Right lobe of liver (tissue), 6 donors: ENCODE results near the gene CARMIL1. TPM values are rescaled to one million over a fixed set of nuclear protein-coding genes. Genes with fewer than 3 reads are reported as not detected.

Experiments
- ATAC-seq, 4 donors: fragments of 200-7000 bp; cut with Tn5 transposase; one replicate each; pipeline ENCODE4 v1.9.1; 2020; ENCODE audit warnings: mild to moderate bottlenecking in 4 of 4, moderate library complexity in 4 of 4
- DNase-seq, 3 donors: peaks; one replicate each; pipeline ENCODE4 v3.0.0-alpha.2; 2020
- H3K27ac ChIP-seq, 3 donors: fragments of 200-600 bp; one replicate each; pipeline ENCODE4 v1.8.0; 2022
- H3K27me3 ChIP-seq, 2 donors: fragments of 200-600 bp; one replicate each; pipeline ENCODE4 v1.8.0; 2022
- H3K36me3 ChIP-seq, 4 donors: fragments of 200-600 bp; sonication (generic) in 1 of 4; one replicate each; pipeline versions ENCODE4 v1.5.1 to v1.8.0; 2017 to 2022; ENCODE audit warnings: control low read depth in 1 of 4
- H3K4me1 ChIP-seq, 4 donors: fragments of 200-600 bp; sonication (generic) in 1 of 4; one replicate each; pipeline versions ENCODE4 v1.5.1 to v1.8.0; 2017 to 2022; ENCODE audit warnings: control low read depth in 1 of 4
- H3K4me3 ChIP-seq, 3 donors: fragments of 200-600 bp; one replicate each; pipeline ENCODE4 v1.8.0; 2022
- H3K9me3 ChIP-seq, 4 donors: fragments of 200-600 bp; sonication (generic) in 1 of 4; one replicate each; pipeline versions ENCODE4 v1.5.1 to v1.8.0; 2017 to 2022; ENCODE audit warnings: control low read depth in 1 of 4
- POLR2A ChIP-seq: fragments of 450-650 bp; IDR thresholded peaks from one replicate; pipeline ENCODE4 v1.6.1; 2017; ENCODE audit warnings: antibody characterized with exemption, mild to moderate bottlenecking
- WGBS: methylation state at CpG from one replicate; pipeline ENCODE4 v1.1.6; 2018; ENCODE audit warnings: low coverage, low lambda C conversion rate; ENCODE audit not compliant: insufficient coverage; ENCODE audit errors: missing lambda C conversion rate; 5-methylcytosine and 5-hydroxymethylcytosine counted together
- intact Hi-C, 2 donors: fragments of 100-400 bp; cut with DNase I; formaldehyde crosslinking; loops; one replicate each; pipeline versions ENCODE4 v1.11.2 to v1.14.1; 2022
- total RNA-seq, 6 experiments: library from RNA; depleted of rRNA in 2 of 6; stranded (reverse); fragments of >200 nt in 2 of 6; fragmentation: NEBNext Ultra II Directional in 3 of 6; extraction: Animal tissue kit (Norgen Biotek cat#: 25700) in 3 of 6; gene quantifications; one replicate each; pipeline versions ENCODE4 v1.1.0 to v1.2.4, GENCODE V29; 2016 to 2023
- TF ChIP-seq, protein P1 (sequence below), 4 donors: fragments of 200-600 bp in 3 of 4; fragments of 450-650 bp in 1 of 4; IDR thresholded peaks; one replicate each; pipeline versions ENCODE4 v1.5.1 to v1.8.0; 2016 to 2022; ENCODE audit warnings: antibody characterized with exemption in 4 of 4, mild to moderate bottlenecking in 2 of 4
- donor health status: DM: no; HTN: yes; CAD: no.
- donor health status: DM: no; HTN: no; CAD: no.
- donor health status: DM: no; HTN: no; CAD: no.
- donor health status: DM: no; HTN: yes; CAD: no.
- donor health status: DM: no; HTN: yes; CAD: no.

Gene CARMIL1
- total RNA-seq, 6 experiments from 2014 or later: 3.3 to 8.6 (median 4.6) TPM

DNA sequence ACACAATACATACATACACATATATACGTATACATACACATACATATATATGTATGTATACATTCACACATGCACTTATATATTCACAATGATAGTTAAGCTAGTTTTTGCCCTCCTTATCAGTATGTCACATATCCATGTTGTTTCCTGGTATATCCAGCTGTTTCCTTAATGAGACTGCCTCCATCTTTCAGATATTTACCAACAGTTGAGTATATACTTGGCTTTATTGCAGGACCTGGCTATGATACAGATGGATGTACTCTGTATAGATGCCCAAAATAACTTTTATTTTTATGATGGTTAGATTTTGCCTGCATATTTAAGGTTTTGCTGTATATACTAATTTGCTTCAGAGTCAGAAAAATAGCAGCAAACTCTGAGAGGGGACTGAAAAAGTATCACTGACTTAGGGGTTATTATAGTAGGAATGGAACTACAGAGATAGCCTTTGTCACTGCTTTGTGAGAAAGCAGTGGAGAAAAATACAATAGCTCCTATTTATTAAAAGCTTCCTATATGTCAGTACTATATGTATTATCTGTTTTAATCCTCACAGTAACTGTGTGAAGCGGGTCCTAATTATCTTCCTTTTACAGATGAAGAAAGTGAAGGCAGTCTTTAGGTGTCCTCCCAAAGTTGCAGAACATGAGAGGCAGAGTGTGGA lies 35.5 kb downstream of the CARMIL1 start:
- no peaks in the 10 kb centered on the region for H3K9me3 ChIP-seq
- whole genome bisulfite sequencing: 100% methylated on average over 2 of the region's 2 CpGs
- no peaks in the 10 kb centered on the region for H3K36me3 ChIP-seq
- ATAC-seq (no peak), DNase-seq (no peak)
- no peaks in the 10 kb centered on the region for H3K27me3 ChIP-seq
- no peak overlapping the region for H3K27ac ChIP-seq
- no peak overlapping the region for H3K4me3 ChIP-seq
- no peaks in the 10 kb centered on the region for H3K4me1 ChIP-seq
- no peak for TF ChIP-seq POLR2A
- TF ChIP-seq, protein P1, sequence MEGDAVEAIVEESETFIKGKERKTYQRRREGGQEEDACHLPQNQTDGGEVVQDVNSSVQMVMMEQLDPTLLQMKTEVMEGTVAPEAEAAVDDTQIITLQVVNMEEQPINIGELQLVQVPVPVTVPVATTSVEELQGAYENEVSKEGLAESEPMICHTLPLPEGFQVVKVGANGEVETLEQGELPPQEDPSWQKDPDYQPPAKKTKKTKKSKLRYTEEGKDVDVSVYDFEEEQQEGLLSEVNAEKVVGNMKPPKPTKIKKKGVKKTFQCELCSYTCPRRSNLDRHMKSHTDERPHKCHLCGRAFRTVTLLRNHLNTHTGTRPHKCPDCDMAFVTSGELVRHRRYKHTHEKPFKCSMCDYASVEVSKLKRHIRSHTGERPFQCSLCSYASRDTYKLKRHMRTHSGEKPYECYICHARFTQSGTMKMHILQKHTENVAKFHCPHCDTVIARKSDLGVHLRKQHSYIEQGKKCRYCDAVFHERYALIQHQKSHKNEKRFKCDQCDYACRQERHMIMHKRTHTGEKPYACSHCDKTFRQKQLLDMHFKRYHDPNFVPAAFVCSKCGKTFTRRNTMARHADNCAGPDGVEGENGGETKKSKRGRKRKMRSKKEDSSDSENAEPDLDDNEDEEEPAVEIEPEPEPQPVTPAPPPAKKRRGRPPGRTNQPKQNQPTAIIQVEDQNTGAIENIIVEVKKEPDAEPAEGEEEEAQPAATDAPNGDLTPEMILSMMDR (IDR thresholded peaks at IDR 0.05): no peak
- intact Hi-C loops: no loop called here

DNA sequence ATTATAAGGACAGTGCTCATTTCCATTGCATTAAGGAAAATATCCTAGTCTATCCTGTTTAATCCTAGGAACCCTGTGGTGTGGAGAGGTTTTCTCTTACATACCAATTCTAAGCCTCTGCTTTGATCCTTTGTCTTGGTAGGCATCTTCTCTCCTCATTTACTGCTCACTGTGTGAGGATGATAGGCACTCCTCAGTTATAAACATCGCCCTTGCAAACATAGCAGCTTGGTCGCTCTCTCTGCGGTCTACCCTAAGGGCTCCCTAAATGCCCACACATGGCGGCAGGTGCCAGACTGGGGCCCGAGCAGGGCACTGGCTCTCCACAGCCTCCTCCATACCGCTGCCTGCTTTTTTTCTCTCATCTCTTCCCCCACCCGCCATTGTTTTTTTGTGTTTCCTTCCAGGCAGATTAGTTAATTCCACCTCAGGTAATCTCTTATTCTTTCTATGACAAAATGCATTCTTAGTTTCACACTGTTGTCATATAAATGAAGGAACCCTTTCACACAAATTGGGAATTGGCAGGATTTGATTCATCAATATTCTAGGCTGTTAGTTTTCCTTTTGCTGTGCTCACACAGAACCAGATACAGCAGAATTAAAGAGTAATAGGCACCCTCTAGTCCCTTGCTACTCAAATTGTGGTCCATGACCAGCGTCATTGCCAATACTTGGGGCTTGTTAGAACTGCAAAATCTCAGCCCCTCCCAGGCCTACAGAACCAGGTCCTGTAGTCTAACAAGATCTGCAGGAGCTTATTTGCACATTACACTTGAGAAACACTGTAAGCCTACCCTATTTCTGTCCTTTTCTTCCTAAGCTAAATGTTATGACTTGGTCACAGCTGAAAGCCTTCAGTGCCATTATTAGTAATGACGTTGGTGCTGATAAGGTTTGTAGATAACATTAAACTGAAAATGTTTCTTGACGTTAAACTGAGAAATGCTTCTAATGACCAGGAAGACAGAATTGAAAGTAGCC lies 36.3 kb downstream of the CARMIL1 start:
- Histone ChIP-seq H3K36me3 (no peaks in the 10 kb centered on the region), H3K4me1 (no peaks in the 10 kb centered on the region), H3K9me3 (no peaks in the 10 kb centered on the region), H3K27ac (no peak overlapping the region), H3K27me3 (no peaks in the 10 kb centered on the region), H3K4me3 (no peak overlapping the region)
- no peak for ATAC-seq
- intact Hi-C loops: no loop called here
- no peak for DNase-seq
- 82% methylated on average over 7 of the region's 10 CpGs for WGBS
- TF ChIP-seq POLR2A: no peak
- TF ChIP-seq, protein P1 (IDR thresholded peaks at IDR 0.05): no peak

DNA sequence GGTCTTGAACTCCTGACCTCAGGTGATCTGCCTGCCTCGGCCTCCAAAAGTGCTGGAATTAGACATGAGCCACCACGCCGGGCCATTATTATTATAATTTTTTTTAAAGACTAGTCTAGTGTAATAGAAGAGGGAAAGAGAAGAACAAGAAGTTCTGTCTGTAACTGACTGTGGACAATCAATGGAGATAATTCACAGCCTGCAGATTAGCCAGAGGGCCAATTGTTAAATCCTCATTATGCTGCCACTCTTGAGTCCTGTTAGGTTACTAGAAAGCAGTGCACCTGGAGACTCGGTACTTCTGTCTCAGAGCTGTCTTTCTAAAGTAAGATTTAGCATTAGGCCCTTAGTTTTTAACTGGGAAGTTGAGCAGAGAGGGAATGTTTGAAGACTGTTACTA lies 37.5 kb downstream of the CARMIL1 start:
- H3K9me3 ChIP-seq: no peaks in the 10 kb centered on the region
- no peak overlapping the region for H3K27ac ChIP-seq
- 88% methylated on average over 3 of the region's 4 CpGs for WGBS
- intact Hi-C loops: no loop called here
- no peaks in the 10 kb centered on the region for H3K27me3 ChIP-seq
- no peaks in the 10 kb centered on the region for H3K36me3 ChIP-seq
- ATAC-seq (no peak), DNase-seq (no peak)
- no peaks in the 10 kb centered on the region for H3K4me1 ChIP-seq
- H3K4me3 ChIP-seq: no peak overlapping the region
- no peak for TF ChIP-seq POLR2A
- TF ChIP-seq, protein P1 (IDR thresholded peaks at IDR 0.05): no peak

DNA sequence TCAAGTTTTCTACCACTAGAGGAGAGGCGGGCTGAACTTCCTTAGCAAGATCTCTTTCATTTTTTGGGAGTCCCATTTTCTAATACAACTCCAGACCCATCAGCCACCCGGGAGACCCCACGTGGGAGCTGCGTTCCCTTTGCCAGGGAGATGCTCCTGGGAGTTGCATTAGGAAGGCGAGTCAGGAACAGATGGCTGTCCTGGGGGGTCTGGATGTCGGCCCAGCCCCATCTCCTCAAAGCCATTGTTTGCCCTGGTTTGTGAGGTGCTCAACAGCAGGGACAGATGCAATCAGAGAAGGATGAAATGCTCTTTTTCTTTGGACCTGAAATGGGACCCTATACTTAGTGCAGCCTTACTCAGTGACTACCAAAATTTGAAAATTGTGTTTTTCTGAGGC lies 39.4 kb downstream of the CARMIL1 start:
- ATAC-seq: no peak
- TF ChIP-seq, protein P1 (IDR thresholded peaks at IDR 0.05): no peak
- TF ChIP-seq POLR2A: no peak
- H3K27me3 ChIP-seq: no peaks in the 10 kb centered on the region
- intact Hi-C loops: no loop called here
- no peaks in the 10 kb centered on the region for H3K36me3 ChIP-seq
- H3K27ac ChIP-seq: no peak overlapping the region
- H3K4me3 ChIP-seq: no peak overlapping the region
- no peaks in the 10 kb centered on the region for H3K9me3 ChIP-seq
- DNase-seq: no peak
- no peaks in the 10 kb centered on the region for H3K4me1 ChIP-seq
- WGBS: 79% methylated on average over 2 of the region's 6 CpGs
